Body of pancreas (tissue), 4 donors: ENCODE measurements around the gene SREBF2. TPM values are rescaled to one million over a fixed set of nuclear protein-coding genes. Genes with fewer than 3 reads are reported as not detected.

Experiments
- ATAC-seq: fragments of 150-250 bp; one replicate; pipeline ENCODE4 v1.9.1; 2016
- DNase-seq, 4 donors: peaks; one replicate each; pipeline ENCODE4 v3.0.0-alpha.2; 2019
- H3K27ac ChIP-seq, 4 donors: fragments of 200-600 bp; sonication (generic); 1 replicate in 3 of 4; 2 replicates in 1 of 4; pipeline versions ENCODE4 v1.5.1 to v1.6.1; 2016 to 2019; ENCODE audit warnings: mild to moderate bottlenecking in 1 of 4, mixed read lengths in 1 of 4, moderate library complexity in 1 of 4
- H3K27me3 ChIP-seq, 2 donors: fragments of 200-600 bp; sonication (generic); one replicate each; pipeline ENCODE4 v1.6.0; 2016; ENCODE audit warnings: mild to moderate bottlenecking in 1 of 2
- H3K36me3 ChIP-seq, 2 donors: fragments of 200-600 bp; sonication (generic); replicated peaks in 1 of 2; 2 replicates each; pipeline ENCODE4 v1.5.1; 2016; ENCODE audit warnings: low read depth in 2 of 2; ENCODE audit not compliant: insufficient read depth in 1 of 2
- H3K4me1 ChIP-seq: fragments of 200-600 bp; sonication (generic); one replicate; pipeline ENCODE4 v1.6.0; 2016
- H3K4me3 ChIP-seq, 2 donors: fragments of 200-600 bp; sonication (generic); 1 replicate in 1 of 2; 2 replicates in 1 of 2; pipeline ENCODE4 v1.5.1; 2016 to 2019
- H3K9me3 ChIP-seq, 3 donors: fragments of 200-600 bp; sonication (generic); 1 replicate in 2 of 3; 2 replicates in 1 of 3; pipeline ENCODE4 v1.5.1; 2016
- CTCF ChIP-seq, 7 experiments: fragments of 450-650 bp in 4 of 7; fragments of 200-600 bp in 3 of 7; sonication (generic) in 3 of 7; IDR thresholded peaks; one replicate each; pipeline ENCODE4 v1.5.1; 2016 to 2019; ENCODE audit warnings: antibody characterized with exemption in 7 of 7
- POLR2A ChIP-seq, 3 donors: fragments of 450-650 bp; IDR thresholded peaks; one replicate each; pipeline ENCODE4 v1.6.1; 2016; ENCODE audit warnings: antibody characterized with exemption in 3 of 3, mild to moderate bottlenecking in 2 of 3
- WGBS, 2 donors: methylation state at CpG; one replicate each; pipeline ENCODE4 v1.1.5; 2017; 5-methylcytosine and 5-hydroxymethylcytosine counted together
- intact Hi-C: fragments of 100-400 bp; cut with DNase I; formaldehyde crosslinking; loops from one replicate; pipeline ENCODE4 v1.15.1; 2023
- total RNA-seq, 2 donors: library from RNA; depleted of rRNA; stranded (reverse); fragments of >200 nt; gene quantifications; one replicate each; pipeline ENCODE4 v1.1.0, GENCODE V29; 2016

Gene SREBF2
- total RNA-seq, 2 donors from 2014 or later: 40.2 to 68.6 TPM

- Histone ChIP-seq H3K27ac (no peak overlapping the region), H3K4me3 (no peak overlapping the region), H3K4me1 (no peaks in the 10 kb centered on the region), H3K36me3 (no peaks in the 10 kb centered on the region), H3K9me3 (no peaks in the 10 kb centered on the region), H3K27me3 (no peaks in the 10 kb centered on the region)
- DNase-seq (no peak), ATAC-seq (no peak)
- intact Hi-C loops: no loop called here
- no peak for TF ChIP-seq POLR2A (IDR thresholded peaks at IDR 0.05)
- no peak for TF ChIP-seq CTCF (IDR thresholded peaks at IDR 0.05)
- WGBS, 2 donors: 53 to 84% methylated on average over 2 to 16 of the region's 16 CpGs
These were observed 100.7 kb downstream of the SREBF2 start for GRCh38 chr22:41933411-41934177.

- Histone ChIP-seq H3K36me3 (no peaks in the 10 kb centered on the region), H3K9me3 (no peaks in the 10 kb centered on the region), H3K4me3 (no peak overlapping the region), H3K27me3 (no peaks in the 10 kb centered on the region), H3K4me1 (no peaks in the 10 kb centered on the region), H3K27ac (no peak overlapping the region)
- ATAC-seq (no peak), DNase-seq (no peak)
- intact Hi-C loops: loop anchor here (5.0 kb wide), 1 partner anchor 187 kb away; no protein-coding TSS in a partner anchor
- TF ChIP-seq CTCF (IDR thresholded peaks at IDR 0.05) (no peak), POLR2A (IDR thresholded peaks at IDR 0.05) (no peak)
- WGBS, 2 donors: 91 to 95% methylated on average over 6 to 17 of the region's 17 CpGs
These were observed 101.5 kb downstream of the SREBF2 start for GRCh38 chr22:41934284-41935014.

- Histone ChIP-seq H3K9me3 (no peaks in the 10 kb centered on the region), H3K4me3 (no peak overlapping the region), H3K27ac (no peak overlapping the region), H3K4me1 (no peaks in the 10 kb centered on the region), H3K36me3 (no peaks in the 10 kb centered on the region), H3K27me3 (no peaks in the 10 kb centered on the region)
- TF ChIP-seq POLR2A (IDR thresholded peaks at IDR 0.05) (no peak), CTCF (IDR thresholded peaks at IDR 0.05) (no peak)
- WGBS, 2 donors: 85 to 100% methylated on average over 3 to 4 of the region's 4 CpGs
- DNase-seq (no peak), ATAC-seq (no peak)
- intact Hi-C loops: loop anchor here (5.0 kb wide), 1 partner anchor 188 kb away; no protein-coding TSS in a partner anchor
These were observed 102.1 kb downstream of the SREBF2 start for GRCh38 chr22:41935015-41935351.

- no peaks in the 10 kb centered on the region for H3K27me3 ChIP-seq
- H3K27ac ChIP-seq: no peak overlapping the region
- no peaks in the 10 kb centered on the region for H3K36me3 ChIP-seq
- no peak overlapping the region for H3K4me3 ChIP-seq
- intact Hi-C loops: loop anchor here (5.0 kb wide), 1 partner anchor 188 kb away; no protein-coding TSS in a partner anchor
- no peaks in the 10 kb centered on the region for H3K9me3 ChIP-seq
- 92 to 95% methylated on average over 9 of the region's 9 CpGs for WGBS, 2 donors
- no peak for ATAC-seq
- H3K4me1 ChIP-seq: no peaks in the 10 kb centered on the region
- no peak for TF ChIP-seq POLR2A (IDR thresholded peaks at IDR 0.05)
- no peak for TF ChIP-seq CTCF (IDR thresholded peaks at IDR 0.05)
- no peak for DNase-seq
These were observed 102.6 kb downstream of the SREBF2 start for GRCh38 chr22:41935509-41935908.
